Activated naive CD8-positive, alpha-beta T cell treated with anti-CD3 and anti-CD28 coated beads, Interleukin-2, amount 50 U/mL, for 24 hours (primary cell): Measurements from ENCODE around the gene TNFAIP3.
A peak's percentile ranks its signal among the peaks of the same experiment; 100 is the strongest.

Experiments used
- ATAC-seq: fragments of 150-1000 bp; cut with Tn5 transposase; one replicate; pipeline ENCODE4 v1.10.0; 2021
- DNase-seq: peaks from one replicate; pipeline ENCODE4 v3.0.0; 2021
- H3K27ac Mint-ChIP-seq: one replicate; pipeline ENCODE4 v1.8.0; 2021; ENCODE audit warnings: mild to moderate bottlenecking, mixed read lengths
- H3K27me3 Mint-ChIP-seq: one replicate; pipeline ENCODE4 v1.8.0; 2021; ENCODE audit warnings: mixed read lengths
- H3K36me3 Mint-ChIP-seq: one replicate; pipeline ENCODE4 v1.8.0; 2021; ENCODE audit warnings: low read depth, mixed read lengths
- H3K4me1 Mint-ChIP-seq: one replicate; pipeline ENCODE4 v1.8.0; 2021; ENCODE audit warnings: mixed read lengths
- H3K4me3 Mint-ChIP-seq: one replicate; pipeline ENCODE4 v1.8.0; 2021; ENCODE audit warnings: mild to moderate bottlenecking, moderate library complexity, mixed read lengths
- H3K9me3 Mint-ChIP-seq: one replicate; pipeline ENCODE4 v1.8.0; 2021; ENCODE audit warnings: mixed read lengths

The TNFAIP3 gene

GRCh38 chr6:137875058-137875520 lies 8.0 kb downstream of the TNFAIP3 start:
- Mint-ChIP-seq H3K4me3 (peak overlapping the region; percentile 93), H3K27ac (peak overlapping the region; percentile 94), H3K9me3 (no peaks in the 10 kb centered on the region), H3K4me1 (peaks cover 78% of the 10 kb centered on the region), H3K36me3 (peaks cover 100% of the 10 kb centered on the region), H3K27me3 (no peaks in the 10 kb centered on the region)
- DNase-seq (no peak), ATAC-seq (no peak)

- peak overlapping the region; percentile 94 for H3K27ac Mint-ChIP-seq
- no peaks in the 10 kb centered on the region for H3K27me3 Mint-ChIP-seq
- peaks cover 78% of the 10 kb centered on the region for H3K4me1 Mint-ChIP-seq
- H3K9me3 Mint-ChIP-seq = no peaks in the 10 kb centered on the region
- no peak for ATAC-seq
- H3K36me3 Mint-ChIP-seq = peaks cover 100% of the 10 kb centered on the region
- peak overlapping the region; percentile 93 for H3K4me3 Mint-ChIP-seq
- no peak for DNase-seq
These were observed 8.5 kb downstream of the TNFAIP3 start for GRCh38 chr6:137875606-137876005.

- ATAC-seq (no peak), DNase-seq (no peak)
- peak overlapping the region; percentile 94 for H3K27ac Mint-ChIP-seq
- peaks cover 99% of the 10 kb centered on the region for H3K36me3 Mint-ChIP-seq
- peak overlapping the region; percentile 93 for H3K4me3 Mint-ChIP-seq
- H3K27me3 Mint-ChIP-seq = no peaks in the 10 kb centered on the region
- H3K4me1 Mint-ChIP-seq = peaks cover 85% of the 10 kb centered on the region
- H3K9me3 Mint-ChIP-seq = no peaks in the 10 kb centered on the region
These were observed 9.5 kb downstream of the TNFAIP3 start for GRCh38 chr6:137876547-137876946.

GRCh38 chr6:137877113-137877512 lies 10.1 kb downstream of the TNFAIP3 start:
- Mint-ChIP-seq H3K27ac (peak overlapping the region; percentile 94), H3K9me3 (no peaks in the 10 kb centered on the region), H3K4me3 (peak overlapping the region; percentile 93), H3K36me3 (peaks cover 99% of the 10 kb centered on the region), H3K4me1 (peaks cover 91% of the 10 kb centered on the region), H3K27me3 (no peaks in the 10 kb centered on the region)
- DNase-seq = no peak
- no peak for ATAC-seq

GRCh38 chr6:137877606-137878005 lies 10.5 kb downstream of the TNFAIP3 start:
- Mint-ChIP-seq H3K27ac (peak overlapping the region; percentile 94), H3K4me3 (peak overlapping the region; percentile 93), H3K36me3 (peaks cover 99% of the 10 kb centered on the region), H3K27me3 (no peaks in the 10 kb centered on the region), H3K4me1 (peaks cover 92% of the 10 kb centered on the region), H3K9me3 (no peaks in the 10 kb centered on the region)
- ATAC-seq = no peak
- no peak for DNase-seq

GRCh38 chr6:137878029-137878428 lies 11.0 kb downstream of the TNFAIP3 start:
- ATAC-seq = no peak
- no peak for DNase-seq
- H3K27ac Mint-ChIP-seq = peak overlapping the region; percentile 94
- peak overlapping the region; percentile 93 for H3K4me3 Mint-ChIP-seq
- H3K9me3 Mint-ChIP-seq = no peaks in the 10 kb centered on the region
- H3K27me3 Mint-ChIP-seq = no peaks in the 10 kb centered on the region
- peaks cover 94% of the 10 kb centered on the region for H3K4me1 Mint-ChIP-seq
- peaks cover 98% of the 10 kb centered on the region for H3K36me3 Mint-ChIP-seq

GRCh38 chr6:137878486-137879285 lies 11.6 kb downstream of the TNFAIP3 start:
- H3K36me3 Mint-ChIP-seq = peaks cover 97% of the 10 kb centered on the region

GRCh38 chr6:137879299-137879698 lies 12.2 kb downstream of the TNFAIP3 start:
- no peaks in the 10 kb centered on the region for H3K27me3 Mint-ChIP-seq
- ATAC-seq (no peak), DNase-seq (no peak)
- H3K27ac Mint-ChIP-seq = peak overlapping the region; percentile 94
- peaks cover 95% of the 10 kb centered on the region for H3K36me3 Mint-ChIP-seq
- peak overlapping the region; percentile 93 for H3K4me3 Mint-ChIP-seq
- peaks cover 93% of the 10 kb centered on the region for H3K4me1 Mint-ChIP-seq
- no peaks in the 10 kb centered on the region for H3K9me3 Mint-ChIP-seq

More at GRCh38 chr6:137878486-137879285, 11.6 kb downstream of the TNFAIP3 start:
- Mint-ChIP-seq H3K9me3 (no peaks in the 10 kb centered on the region), H3K4me3 (peak overlapping the region; percentile 93), H3K4me1 (peaks cover 93% of the 10 kb centered on the region), H3K27me3 (no peaks in the 10 kb centered on the region), H3K27ac (peak overlapping the region; percentile 94)
- no peak for ATAC-seq
- no peak for DNase-seq

- ATAC-seq = no peak
- Mint-ChIP-seq H3K4me1 (peaks cover 85% of the 10 kb centered on the region), H3K4me3 (peak overlapping the region; percentile 58), H3K27me3 (no peaks in the 10 kb centered on the region), H3K9me3 (peaks cover 4% of the 10 kb centered on the region), H3K27ac (peak overlapping the region; percentile 89), H3K36me3 (peaks cover 93% of the 10 kb centered on the region)
- no peak for DNase-seq
These were observed 13.1 kb downstream of the TNFAIP3 start for GRCh38 chr6:137879885-137880745.

GRCh38 chr6:137880746-137881521 lies 13.9 kb downstream of the TNFAIP3 start:
- no peak for DNase-seq
- no peaks in the 10 kb centered on the region for H3K27me3 Mint-ChIP-seq
- peaks cover 4% of the 10 kb centered on the region for H3K9me3 Mint-ChIP-seq
- H3K4me3 Mint-ChIP-seq = peak overlapping the region; percentile 58
- peaks cover 92% of the 10 kb centered on the region for H3K36me3 Mint-ChIP-seq
- peak overlapping the region; percentile 89 for H3K27ac Mint-ChIP-seq
- peak; percentile 17 for ATAC-seq
- H3K4me1 Mint-ChIP-seq = peaks cover 82% of the 10 kb centered on the region

GRCh38 chr6:137881522-137881886 lies 14.4 kb downstream of the TNFAIP3 start:
- peak; percentile 2 for ATAC-seq
- Mint-ChIP-seq H3K4me3 (peak overlapping the region; percentile 21), H3K27ac (peak overlapping the region; percentile 89)

GRCh38 chr6:137882225-137882961 lies 15.3 kb downstream of the TNFAIP3 start:
- Mint-ChIP-seq H3K9me3 (peaks cover 4% of the 10 kb centered on the region), H3K27me3 (no peaks in the 10 kb centered on the region), H3K36me3 (peaks cover 92% of the 10 kb centered on the region), H3K4me3 (peak overlapping the region; percentile 27), H3K27ac (peak overlapping the region; percentile 82), H3K4me1 (peaks cover 77% of the 10 kb centered on the region)
- DNase-seq (no peak), ATAC-seq (peak; percentile 30)

More at GRCh38 chr6:137881522-137881886, 14.4 kb downstream of the TNFAIP3 start:
- Mint-ChIP-seq H3K4me1 (peaks cover 81% of the 10 kb centered on the region), H3K36me3 (peaks cover 92% of the 10 kb centered on the region), H3K9me3 (peaks cover 4% of the 10 kb centered on the region), H3K27me3 (no peaks in the 10 kb centered on the region)
- no peak for DNase-seq

- Mint-ChIP-seq H3K4me1 (peaks cover 65% of the 10 kb centered on the region), H3K4me3 (peak overlapping the region; percentile 40), H3K36me3 (peaks cover 85% of the 10 kb centered on the region), H3K27ac (peak overlapping the region; percentile 89), H3K27me3 (no peaks in the 10 kb centered on the region), H3K9me3 (peaks cover 8% of the 10 kb centered on the region)
- DNase-seq (no peak), ATAC-seq (peak; percentile 29)
These were observed 16.5 kb downstream of the TNFAIP3 start for GRCh38 chr6:137883400-137884148.
